ENCODE data around the gene CNPY4. TPM values are rescaled to one million over a fixed set of nuclear protein-coding genes. Genes with fewer than 3 reads are reported as not detected.
"Not testable (repeated sequence)": the region's sequence is repeated elsewhere in the genome, so short reads cannot be mapped to it uniquely, and the experiment has no call there.

CNPY4 gene
- total RNA-seq, 1 donor from 2014 or later = 39.5 TPM

- no peak for DNase-seq
Observed at GRCh38 chr7:100119970-100120732, 717 bp downstream of the CNPY4 start.

DNA sequence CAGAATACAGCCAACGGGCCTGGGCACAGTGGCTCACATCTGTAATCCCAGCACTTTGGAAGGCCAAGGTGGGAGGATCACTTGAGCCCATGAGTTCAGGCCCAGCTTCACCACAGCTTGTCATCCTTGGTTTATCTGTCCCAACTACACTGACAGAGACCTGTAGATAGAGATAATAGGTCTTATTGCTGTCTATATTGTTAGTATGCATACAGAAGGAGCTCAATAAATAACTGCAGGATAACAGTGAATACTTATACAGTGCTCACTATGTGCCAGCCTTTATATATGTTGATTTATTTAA, 1.3 kb downstream of the CNPY4 start:
- no peak for DNase-seq

GRCh38 chr7:100122067-100122466, 2.6 kb downstream of the CNPY4 start:
- no peak for DNase-seq

DNA sequence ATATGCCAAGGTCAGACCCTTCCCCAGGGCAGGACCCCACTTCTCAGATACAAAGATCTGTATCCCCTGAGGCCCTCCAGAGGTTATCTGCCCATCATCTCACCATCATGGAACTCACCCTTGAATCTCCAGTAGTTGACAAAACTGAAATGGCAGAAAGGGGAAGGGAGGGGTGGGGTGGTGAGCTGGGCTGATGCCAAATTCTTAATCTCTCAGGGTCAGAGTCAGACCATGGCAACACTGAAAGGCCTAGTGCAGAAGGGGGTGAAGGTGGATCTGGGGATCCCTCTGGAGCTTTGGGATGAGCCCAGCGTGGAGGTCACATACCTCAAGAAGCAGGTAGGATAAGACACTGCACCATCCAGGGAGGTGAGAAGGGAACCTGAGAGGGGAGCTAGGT, 3.1 kb downstream of the CNPY4 start:
- no peak for DNase-seq

DNA sequence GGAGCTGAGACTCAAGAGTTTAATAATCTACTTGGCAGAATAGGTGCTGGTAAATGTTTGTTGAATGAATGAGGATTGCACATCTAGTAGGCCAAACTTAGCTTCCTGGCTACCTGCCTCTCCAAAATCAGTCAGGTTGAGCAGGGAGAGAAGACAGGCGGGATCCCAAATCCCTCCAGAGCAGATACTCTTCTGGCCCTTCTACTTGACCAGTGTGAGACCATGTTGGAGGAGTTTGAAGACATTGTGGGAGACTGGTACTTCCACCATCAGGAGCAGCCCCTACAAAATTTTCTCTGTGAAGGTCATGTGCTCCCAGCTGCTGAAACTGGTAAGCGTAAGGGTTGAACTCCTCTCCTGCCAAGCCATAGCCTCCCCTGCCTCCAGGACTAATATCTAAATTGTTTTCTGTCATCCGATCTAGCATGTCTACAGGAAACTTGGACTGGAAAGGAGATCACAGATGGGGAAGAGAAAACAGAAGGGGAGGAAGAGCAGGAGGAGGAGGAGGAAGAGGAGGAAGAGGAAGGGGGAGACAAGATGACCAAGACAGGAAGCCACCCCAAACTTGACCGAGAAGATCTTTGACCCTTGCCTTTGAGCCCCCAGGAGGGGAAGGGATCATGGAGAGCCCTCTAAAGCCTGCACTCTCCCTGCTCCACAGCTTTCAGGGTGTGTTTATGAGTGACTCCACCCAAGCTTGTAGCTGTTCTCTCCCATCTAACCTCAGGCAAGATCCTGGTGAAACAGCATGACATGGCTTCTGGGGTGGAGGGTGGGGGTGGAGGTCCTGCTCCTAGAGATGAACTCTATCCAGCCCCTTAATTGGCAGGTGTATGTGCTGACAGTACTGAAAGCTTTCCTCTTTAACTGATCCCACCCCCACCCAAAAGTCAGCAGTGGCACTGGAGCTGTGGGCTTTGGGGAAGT, 5.1 kb downstream of the CNPY4 start:
- no peak for DNase-seq

DNA sequence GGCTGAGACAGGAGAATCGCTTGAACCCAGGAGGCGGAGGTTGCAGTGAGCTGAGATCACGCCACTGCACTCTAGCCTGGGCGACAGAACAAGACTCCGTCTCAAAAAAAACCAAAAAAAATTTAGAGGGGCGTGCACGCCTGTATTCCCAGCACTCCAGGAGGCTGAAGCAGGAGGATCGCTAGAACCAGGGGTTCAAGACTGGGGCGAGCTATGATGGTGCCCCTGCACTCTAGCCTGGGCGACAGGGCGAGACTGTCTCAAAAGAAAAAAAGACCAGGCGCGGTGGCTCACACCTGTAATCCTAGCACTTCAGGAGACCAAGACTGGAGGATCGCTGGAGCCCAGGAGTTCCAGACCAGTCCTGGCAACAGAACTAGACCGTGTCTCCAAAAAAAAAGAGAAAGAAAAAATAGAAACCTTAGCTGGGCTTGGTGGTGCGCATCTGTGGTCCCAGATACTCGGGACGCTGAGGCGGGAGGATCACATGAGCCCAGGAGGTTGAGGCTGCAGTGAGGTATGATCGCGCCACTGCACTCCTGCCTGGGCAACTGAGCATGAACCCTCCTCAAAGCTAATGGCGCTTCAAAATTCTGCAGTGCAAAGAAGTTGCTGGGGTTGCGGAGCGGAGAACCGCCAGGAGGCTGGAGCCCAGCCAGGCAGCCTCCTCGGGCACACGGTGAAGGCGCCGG, 7.0 kb downstream of the CNPY4 start:
- no peak for DNase-seq

GRCh38 chr7:100126931-100127865, 7.8 kb downstream of the CNPY4 start, which contains the start of gene MBLAC1:
TSS of gene MBLAC1 (plus strand) at chr7:100126967. CDS start at chr7:100127396, 429 bp downstream.
- peak; percentile 95 for DNase-seq

- DNase-seq = peak; percentile 33
Observed at GRCh38 chr7:100127866-100128636, 8.6 kb downstream of the CNPY4 start.

GRCh38 chr7:100128637-100128963, 9.2 kb downstream of the CNPY4 start:
- no peak for DNase-seq

- not testable (repeated sequence) for DNase-seq
Observed at GRCh38 chr7:100130220-100130607, 10.8 kb downstream of the CNPY4 start.

GRCh38 chr7:100130608-100131453, 11.4 kb downstream of the CNPY4 start:
- peak; percentile 73 for DNase-seq

DNA sequence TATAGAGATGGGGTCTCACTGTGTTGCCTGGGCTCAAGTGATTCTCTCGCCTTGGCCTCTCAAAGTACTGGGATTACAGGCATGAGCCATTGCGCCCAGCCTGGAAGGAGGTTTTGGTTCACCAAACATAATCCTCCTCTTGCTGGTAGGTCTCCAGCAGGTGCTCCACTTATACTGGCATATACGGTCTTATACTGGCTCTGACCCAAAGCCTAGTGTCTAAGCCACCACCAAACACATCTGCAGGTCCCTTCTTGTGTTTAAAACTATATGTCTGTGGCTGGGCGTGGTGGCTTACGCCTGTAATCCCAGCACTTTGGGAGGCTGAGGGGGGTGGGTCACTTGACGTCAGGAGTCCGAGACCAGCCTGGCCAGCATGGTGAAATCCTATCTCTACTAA, 12.7 kb downstream of the CNPY4 start:
- DNase-seq = no peak

- peak; percentile 83 for DNase-seq
Observed at GRCh38 chr7:100132697-100133151, 13.3 kb downstream of the CNPY4 start.

GRCh38 chr7:100137851-100138760, 18.7 kb downstream of the CNPY4 start:
- DNase-seq = no peak

DNA sequence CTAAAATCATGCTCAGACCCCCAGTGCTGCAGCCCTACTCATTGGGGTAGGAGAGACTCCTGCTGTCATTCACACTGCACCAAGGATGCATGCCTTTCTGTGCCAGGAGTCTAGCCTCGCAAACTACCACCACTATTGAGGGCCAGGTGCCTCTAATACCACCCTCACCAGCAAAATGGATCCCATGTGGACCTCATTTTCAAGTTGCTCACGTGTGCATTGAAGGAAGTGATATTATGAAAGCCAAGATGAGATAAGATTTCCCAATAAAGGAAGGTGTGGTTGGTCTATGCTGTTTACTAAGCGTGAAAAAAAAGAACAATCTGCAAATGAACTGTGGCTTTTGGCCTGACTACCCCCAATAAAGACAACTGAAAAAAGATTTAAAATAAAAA, 22.1 kb downstream of the CNPY4 start:
- DNase-seq = no peak

DNA sequence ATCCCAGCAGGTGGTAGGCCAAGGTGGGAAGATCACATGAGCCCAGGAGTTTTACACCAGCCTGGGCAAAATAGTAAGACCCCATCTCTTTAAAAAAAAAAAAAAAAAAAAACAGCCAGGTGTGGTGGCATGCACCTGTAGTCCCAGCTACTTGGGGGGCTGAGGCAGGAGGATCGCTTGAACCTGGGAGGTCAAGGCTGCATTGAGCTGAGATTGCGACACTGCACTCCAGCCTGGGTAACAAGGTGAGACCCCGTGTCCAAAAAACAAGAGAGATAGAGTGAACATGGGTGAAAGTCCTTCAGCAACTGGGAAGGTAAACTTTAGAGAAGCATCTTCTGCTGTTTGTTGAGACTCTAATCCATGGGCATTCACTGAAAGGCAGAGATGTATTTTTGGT, 23.0 kb downstream of the CNPY4 start:
- no peak for DNase-seq

GRCh38 chr7:100146350-100146749, 26.9 kb downstream of the CNPY4 start:
- DNase-seq = not testable (repeated sequence)

- no peak for DNase-seq
Observed at GRCh38 chr7:100147278-100147677, 27.8 kb downstream of the CNPY4 start.

- no peak for DNase-seq
Observed at GRCh38 chr7:100148225-100148558, 28.8 kb downstream of the CNPY4 start.

Measured in dermis blood vessel endothelial cell (primary cell).